DND-41 (cell line): ENCODE data around the gene KCNK17.

Experiments
- ATAC-seq: fragments of 200-7000 bp; cut with Tn5 transposase; 3 replicates; pipeline ENCODE4 v1.9.1; 2021; ENCODE audit warnings: low read depth; ENCODE audit not compliant: insufficient read depth
- DNase-seq: peaks from one replicate; pipeline ENCODE4 v3.0.0-alpha.2; 2020
- H2AFZ ChIP-seq: 2 replicates; pipeline ENCODE4 v1.6.0; 2012; ENCODE audit warnings: low read depth, low read length
- H3K27ac ChIP-seq: 2 replicates; pipeline ENCODE4 v1.5.1; 2012; ENCODE audit warnings: low read length, inconsistent platforms
- H3K27me3 ChIP-seq: fragments of 200-600 bp; sonication (generic); 2 replicates; pipeline ENCODE4 v1.6.0; 2012; ENCODE audit warnings: low read length, mild to moderate bottlenecking, inconsistent platforms; ENCODE audit not compliant: insufficient read depth, poor library complexity
- H3K36me3 ChIP-seq: 2 replicates; pipeline ENCODE4 v1.5.1; 2012; ENCODE audit warnings: low read length, inconsistent platforms; ENCODE audit not compliant: insufficient read depth
- H3K4me1 ChIP-seq: 2 replicates; pipeline ENCODE4 v1.5.1; 2012; ENCODE audit warnings: mild to moderate bottlenecking, low read length; ENCODE audit not compliant: insufficient read depth
- H3K4me2 ChIP-seq: 2 replicates; pipeline ENCODE4 v1.6.0; 2012; ENCODE audit warnings: mild to moderate bottlenecking, moderate library complexity, low read length, inconsistent platforms; ENCODE audit not compliant: insufficient read depth
- H3K4me3 ChIP-seq, 2 experiments: fragments of 200-600 bp in 1 of 2; shearing (Covaris generic) in 1 of 2; 2 replicates each; pipeline ENCODE4 v1.5.1; 2012 to 2016; ENCODE audit warnings: inconsistent platforms in 2 of 2, low read length in 2 of 2, mild to moderate bottlenecking in 2 of 2, low read depth in 1 of 2, moderate library complexity in 1 of 2
- H3K79me2 ChIP-seq: 2 replicates; pipeline ENCODE4 v1.6.0; 2012; ENCODE audit warnings: low read length, inconsistent platforms; ENCODE audit not compliant: insufficient read depth
- H3K9ac ChIP-seq: 2 replicates; pipeline ENCODE4 v1.6.0; 2012; ENCODE audit warnings: low read depth, mild to moderate bottlenecking, inconsistent platforms, low read length, moderate library complexity
- H3K9me3 ChIP-seq: 2 replicates; pipeline ENCODE4 v1.5.1; 2012; ENCODE audit warnings: low read length, moderate library complexity, mild to moderate bottlenecking, inconsistent platforms; ENCODE audit not compliant: insufficient read depth, severe bottlenecking
- H4K20me1 ChIP-seq: 2 replicates; pipeline ENCODE4 v1.6.0; 2012; ENCODE audit warnings: low read length; ENCODE audit not compliant: insufficient read depth
- EZH2 ChIP-seq: IDR thresholded peaks from 3 replicates; pipeline ENCODE4 v1.6.1; 2012; ENCODE audit warnings: borderline replicate concordance, low read depth, mild to moderate bottlenecking, moderate library complexity, low read length, inconsistent platforms; ENCODE audit not compliant: severe bottlenecking
- TF ChIP-seq, protein P1 (sequence below): IDR thresholded peaks from 2 replicates; pipeline ENCODE4 v1.5.1; 2012; ENCODE audit warnings: borderline replicate concordance, low read length, moderate library complexity, mild to moderate bottlenecking; ENCODE audit not compliant: poor library complexity, severe bottlenecking; ENCODE audit errors: extremely low read depth

The KCNK17 gene

DNA sequence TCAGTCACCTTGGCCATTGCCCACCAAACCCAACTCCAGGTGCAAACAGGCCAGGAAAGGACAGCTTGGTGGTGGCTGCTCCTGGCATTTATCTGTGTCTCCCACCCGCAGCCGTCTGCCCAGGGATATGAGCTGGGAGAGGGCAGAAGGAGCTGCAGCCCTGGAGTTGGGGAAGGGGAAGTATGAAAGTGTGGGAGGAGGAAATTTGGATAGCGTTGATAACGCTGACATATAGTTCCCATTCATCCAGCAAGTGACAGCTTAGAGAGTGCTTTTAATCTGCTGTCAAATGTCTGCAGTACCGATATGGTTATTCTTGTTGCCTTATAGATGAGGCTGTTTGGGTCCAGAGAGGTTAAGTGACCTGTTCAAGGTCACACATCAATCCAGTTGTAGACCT, 7.5 kb upstream of the KCNK17 start:
- Histone ChIP-seq H3K4me2 (no peak overlapping the region), H3K9ac (no peak overlapping the region), H3K27me3 (peaks cover 6% of the 10 kb centered on the region), H3K36me3 (no peaks in the 10 kb centered on the region), H3K9me3 (no peaks in the 10 kb centered on the region), H2AFZ (no peak overlapping the region), H3K4me3 (no peak overlapping the region), H3K27ac (no peak overlapping the region), H3K79me2 (no peaks in the 10 kb centered on the region), H4K20me1 (no peaks in the 10 kb centered on the region), H3K4me1 (no peaks in the 10 kb centered on the region)
- DNase-seq, result no peak
- no peak for ATAC-seq
- TF ChIP-seq, protein P1, sequence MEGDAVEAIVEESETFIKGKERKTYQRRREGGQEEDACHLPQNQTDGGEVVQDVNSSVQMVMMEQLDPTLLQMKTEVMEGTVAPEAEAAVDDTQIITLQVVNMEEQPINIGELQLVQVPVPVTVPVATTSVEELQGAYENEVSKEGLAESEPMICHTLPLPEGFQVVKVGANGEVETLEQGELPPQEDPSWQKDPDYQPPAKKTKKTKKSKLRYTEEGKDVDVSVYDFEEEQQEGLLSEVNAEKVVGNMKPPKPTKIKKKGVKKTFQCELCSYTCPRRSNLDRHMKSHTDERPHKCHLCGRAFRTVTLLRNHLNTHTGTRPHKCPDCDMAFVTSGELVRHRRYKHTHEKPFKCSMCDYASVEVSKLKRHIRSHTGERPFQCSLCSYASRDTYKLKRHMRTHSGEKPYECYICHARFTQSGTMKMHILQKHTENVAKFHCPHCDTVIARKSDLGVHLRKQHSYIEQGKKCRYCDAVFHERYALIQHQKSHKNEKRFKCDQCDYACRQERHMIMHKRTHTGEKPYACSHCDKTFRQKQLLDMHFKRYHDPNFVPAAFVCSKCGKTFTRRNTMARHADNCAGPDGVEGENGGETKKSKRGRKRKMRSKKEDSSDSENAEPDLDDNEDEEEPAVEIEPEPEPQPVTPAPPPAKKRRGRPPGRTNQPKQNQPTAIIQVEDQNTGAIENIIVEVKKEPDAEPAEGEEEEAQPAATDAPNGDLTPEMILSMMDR, result no peak
- TF ChIP-seq EZH2, result no peak

DNA sequence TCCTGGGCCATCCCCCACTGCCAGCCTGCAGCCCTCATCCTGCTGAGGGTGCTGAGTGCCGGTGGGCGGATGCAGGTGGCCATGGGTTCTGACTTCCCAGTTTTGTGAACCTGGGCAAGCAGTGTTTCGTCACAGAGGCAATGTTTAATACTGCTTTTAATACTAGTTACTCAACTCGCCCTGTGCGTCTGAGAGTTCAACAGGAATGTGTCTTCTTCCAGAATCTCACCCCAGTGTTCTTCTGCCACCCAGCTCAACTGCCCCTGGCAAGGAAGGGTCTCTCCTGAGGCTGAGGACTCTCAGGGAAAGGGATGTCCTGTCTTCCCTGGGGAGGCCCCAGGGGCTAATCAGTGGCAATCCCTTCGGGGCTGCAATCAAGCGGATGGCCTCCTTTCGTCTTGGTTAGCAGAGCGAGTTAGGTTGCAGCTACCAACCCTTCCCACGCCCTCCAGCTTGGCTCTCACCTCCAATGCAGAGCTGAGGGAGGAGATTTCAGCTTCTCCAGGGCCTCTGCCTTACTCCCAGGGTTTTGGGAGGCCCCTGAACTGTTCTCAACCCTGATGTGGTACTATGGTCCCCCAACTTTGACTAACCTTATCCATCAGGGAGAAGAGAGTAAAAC, 6.3 kb upstream of the KCNK17 start:
- TF ChIP-seq EZH2, result no peak
- TF ChIP-seq, protein P1, result no peak
- Histone ChIP-seq H3K27me3 (peaks cover 6% of the 10 kb centered on the region), H3K4me3 (no peak overlapping the region), H3K9ac (no peak overlapping the region), H3K36me3 (no peaks in the 10 kb centered on the region), H3K79me2 (no peaks in the 10 kb centered on the region), H4K20me1 (no peaks in the 10 kb centered on the region), H3K4me2 (no peak overlapping the region), H3K4me1 (no peaks in the 10 kb centered on the region), H3K27ac (no peak overlapping the region), H2AFZ (no peak overlapping the region), H3K9me3 (no peaks in the 10 kb centered on the region)
- DNase-seq (no peak), ATAC-seq (no peak)

DNA sequence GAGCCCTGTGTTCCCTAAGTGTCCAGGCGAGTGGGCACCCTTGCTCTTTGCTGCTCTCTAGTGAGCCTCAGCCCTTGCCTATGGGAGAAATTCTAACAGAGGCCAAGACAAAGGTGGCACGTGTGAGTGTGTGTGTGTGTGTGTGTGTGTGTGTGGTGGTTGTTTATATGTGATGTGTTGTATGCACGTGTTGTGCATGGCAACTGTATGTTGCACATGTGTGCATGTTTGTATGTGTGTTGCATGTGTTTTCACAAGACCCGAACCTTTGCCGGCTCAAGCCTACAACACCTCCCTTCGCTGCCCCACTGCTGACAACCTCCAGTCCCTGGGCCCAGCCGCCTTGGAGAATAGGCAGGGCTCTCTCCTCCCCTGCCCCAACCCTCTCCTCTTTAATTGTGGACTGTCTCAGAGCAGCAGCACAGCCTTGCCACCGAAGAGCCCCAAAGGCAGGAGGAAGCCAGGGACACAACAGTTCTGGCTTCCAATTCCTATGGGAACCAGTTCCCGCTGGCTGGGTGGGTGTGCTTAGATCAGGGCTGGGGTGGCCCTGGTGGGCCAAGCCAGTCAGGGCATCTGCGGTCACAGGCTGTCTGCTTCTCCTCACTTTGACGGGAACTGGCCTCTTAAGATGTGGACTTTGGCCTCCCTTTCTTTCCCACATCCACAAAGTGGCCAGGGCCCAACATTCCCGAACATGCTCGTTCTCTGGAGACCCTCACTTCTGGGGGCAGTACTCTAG, 5.6 kb upstream of the KCNK17 start:
- no peaks in the 10 kb centered on the region for H3K4me1 ChIP-seq
- peaks cover 13% of the 10 kb centered on the region for H3K27me3 ChIP-seq
- no peaks in the 10 kb centered on the region for H3K36me3 ChIP-seq
- no peak overlapping the region for H3K9ac ChIP-seq
- H3K9me3 ChIP-seq, result no peaks in the 10 kb centered on the region
- H3K4me2 ChIP-seq, result no peak overlapping the region
- 0 out of 2 replicates have a peak, but pooled peaks cover 2% of the 10 kb centered on the region for H4K20me1 ChIP-seq
- H3K79me2 ChIP-seq, result no peaks in the 10 kb centered on the region
- H2AFZ ChIP-seq, result no peak overlapping the region
- ATAC-seq, result no peak
- no peak overlapping the region for H3K4me3 ChIP-seq
- H3K27ac ChIP-seq, result no peak overlapping the region
- no peak for DNase-seq
- TF ChIP-seq, protein P1, result no peak
- no peak for TF ChIP-seq EZH2
